ENCODE data around the gene RGPD8. TPM values are rescaled to one million over a fixed set of nuclear protein-coding genes. Genes with fewer than 3 reads are reported as not detected.

RGPD8 gene
- total and polyA plus RNA-seq, 4 donors: 1.5 to 20.6 (median 4.5) TPM

DNA sequence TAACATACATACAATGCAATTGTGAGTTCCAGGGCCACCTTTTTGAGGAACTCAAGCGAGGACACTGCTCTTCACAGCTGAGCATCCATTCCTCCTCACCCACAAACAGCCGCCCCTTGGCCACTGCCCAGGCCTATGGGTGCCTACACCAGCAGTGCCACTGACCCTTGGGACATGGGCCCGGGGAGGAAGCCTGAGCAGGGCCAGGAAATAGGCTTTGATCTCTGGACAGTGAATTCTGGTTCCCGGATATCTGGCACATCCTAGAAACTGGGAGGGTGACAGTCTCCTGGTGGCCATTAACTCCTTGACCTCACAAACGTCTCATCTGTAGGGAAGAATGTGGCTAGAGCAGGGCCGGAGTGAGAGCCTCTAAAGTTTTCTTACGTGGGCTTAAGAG is 43.0 kb upstream of the RGPD8 start:
- Histone ChIP-seq H3K9me3 (ENCODE audit: control insufficient read depth in 4 of 4, low read length in 3 of 4) (no peaks in the 10 kb centered on the region), H3K27ac (ENCODE audit: low read depth in 1 of 2, low read length in 2 of 2) (no peak overlapping the region), H3K4me3 (ENCODE audit: low read depth in 1 of 3, low read length in 3 of 3) (no peak overlapping the region), H3K4me1 (ENCODE audit: control insufficient read depth in 4 of 4, insufficient read depth in 4 of 4, low read length in 3 of 4) (peaks cover 0 to 11% (median 8%) of the 10 kb centered on the region in 4 donors), H3K36me3 (ENCODE audit: control insufficient read depth in 4 of 4, insufficient read depth in 3 of 4, low read depth in 1 of 4, low read length in 3 of 4) (no peaks in the 10 kb centered on the region), H3K9ac (ENCODE audit: low read depth in 1 of 2, low read length in 2 of 2) (no peak overlapping the region), H3K27me3 (ENCODE audit: control insufficient read depth in 4 of 4, insufficient read depth in 4 of 4, low read length in 3 of 4) (no peaks in the 10 kb centered on the region)
- WGBS: 67% methylated on average over 7 of the region's 7 CpGs
- no peak for TF ChIP-seq EGR1 (IDR thresholded peaks at IDR 0.05; ENCODE audit: low read depth in 2 of 2)
- no peak for DNase-seq (ENCODE audit: low spot score)

DNA sequence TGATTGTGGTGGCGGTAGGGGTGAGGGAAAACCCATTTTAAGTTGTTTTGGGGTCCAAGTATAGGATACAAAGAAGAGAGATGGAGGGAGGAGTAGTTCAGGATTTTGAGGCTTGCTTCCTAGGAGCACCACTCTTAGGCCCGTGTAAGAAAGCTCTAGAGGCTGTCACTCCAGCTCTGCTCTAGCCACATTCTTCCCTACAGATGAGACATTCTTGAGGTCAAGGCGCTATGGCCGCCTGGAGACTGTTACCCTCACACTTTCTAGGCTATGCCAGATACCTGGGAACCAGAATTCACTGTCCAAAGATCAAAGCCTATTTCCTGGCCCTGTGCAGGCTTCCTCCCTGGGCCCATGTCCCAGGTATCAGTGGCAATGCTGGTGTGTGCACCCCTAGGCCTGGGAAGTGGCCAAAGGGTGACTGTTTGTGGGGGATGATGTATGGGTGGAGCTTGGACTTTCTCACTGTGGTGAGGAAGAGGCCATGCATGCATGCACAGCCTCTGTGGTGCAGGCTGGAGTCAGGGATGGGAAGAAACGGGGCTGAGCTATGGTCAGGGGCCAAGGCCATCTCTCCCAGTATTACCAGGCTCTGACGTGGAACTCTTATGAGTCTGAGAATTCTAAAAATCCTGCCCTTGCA is 41.5 kb upstream of the RGPD8 start:
- H3K36me3 ChIP-seq (ENCODE audit: control insufficient read depth in 4 of 4, insufficient read depth in 3 of 4, low read depth in 1 of 4, low read length in 3 of 4): no peaks in the 10 kb centered on the region
- no peak overlapping the region for H3K4me3 ChIP-seq (ENCODE audit: low read depth in 1 of 3, low read length in 3 of 3)
- DNase-seq (ENCODE audit: low spot score): no peak
- 86% methylated on average over 6 of the region's 6 CpGs for WGBS
- H3K9ac ChIP-seq (ENCODE audit: low read depth in 1 of 2, low read length in 2 of 2): no peak overlapping the region
- no peak overlapping the region for H3K27ac ChIP-seq (ENCODE audit: low read depth in 1 of 2, low read length in 2 of 2)
- no peaks in the 10 kb centered on the region for H3K9me3 ChIP-seq (ENCODE audit: control insufficient read depth in 4 of 4, low read length in 3 of 4)
- H3K4me1 ChIP-seq (ENCODE audit: control insufficient read depth in 4 of 4, insufficient read depth in 4 of 4, low read length in 3 of 4): no peaks in the 10 kb centered on the region
- no peaks in the 10 kb centered on the region for H3K27me3 ChIP-seq (ENCODE audit: control insufficient read depth in 4 of 4, insufficient read depth in 4 of 4, low read length in 3 of 4)
- no peak for TF ChIP-seq FOXA1 (IDR thresholded peaks at IDR 0.05)
- TF ChIP-seq, protein P1, sequence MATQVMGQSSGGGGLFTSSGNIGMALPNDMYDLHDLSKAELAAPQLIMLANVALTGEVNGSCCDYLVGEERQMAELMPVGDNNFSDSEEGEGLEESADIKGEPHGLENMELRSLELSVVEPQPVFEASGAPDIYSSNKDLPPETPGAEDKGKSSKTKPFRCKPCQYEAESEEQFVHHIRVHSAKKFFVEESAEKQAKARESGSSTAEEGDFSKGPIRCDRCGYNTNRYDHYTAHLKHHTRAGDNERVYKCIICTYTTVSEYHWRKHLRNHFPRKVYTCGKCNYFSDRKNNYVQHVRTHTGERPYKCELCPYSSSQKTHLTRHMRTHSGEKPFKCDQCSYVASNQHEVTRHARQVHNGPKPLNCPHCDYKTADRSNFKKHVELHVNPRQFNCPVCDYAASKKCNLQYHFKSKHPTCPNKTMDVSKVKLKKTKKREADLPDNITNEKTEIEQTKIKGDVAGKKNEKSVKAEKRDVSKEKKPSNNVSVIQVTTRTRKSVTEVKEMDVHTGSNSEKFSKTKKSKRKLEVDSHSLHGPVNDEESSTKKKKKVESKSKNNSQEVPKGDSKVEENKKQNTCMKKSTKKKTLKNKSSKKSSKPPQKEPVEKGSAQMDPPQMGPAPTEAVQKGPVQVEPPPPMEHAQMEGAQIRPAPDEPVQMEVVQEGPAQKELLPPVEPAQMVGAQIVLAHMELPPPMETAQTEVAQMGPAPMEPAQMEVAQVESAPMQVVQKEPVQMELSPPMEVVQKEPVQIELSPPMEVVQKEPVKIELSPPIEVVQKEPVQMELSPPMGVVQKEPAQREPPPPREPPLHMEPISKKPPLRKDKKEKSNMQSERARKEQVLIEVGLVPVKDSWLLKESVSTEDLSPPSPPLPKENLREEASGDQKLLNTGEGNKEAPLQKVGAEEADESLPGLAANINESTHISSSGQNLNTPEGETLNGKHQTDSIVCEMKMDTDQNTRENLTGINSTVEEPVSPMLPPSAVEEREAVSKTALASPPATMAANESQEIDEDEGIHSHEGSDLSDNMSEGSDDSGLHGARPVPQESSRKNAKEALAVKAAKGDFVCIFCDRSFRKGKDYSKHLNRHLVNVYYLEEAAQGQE (IDR thresholded peaks at IDR 0.05): no peak
- no peak for TF ChIP-seq HNF4A (conservative IDR thresholded peaks at IDR 0.05)
- TF ChIP-seq RAD21 (IDR thresholded peaks at IDR 0.05): no peak
- TF ChIP-seq JUND (IDR thresholded peaks at IDR 0.05): no peak
- no peak for TF ChIP-seq RXRA (IDR thresholded peaks at IDR 0.05)

DNA sequence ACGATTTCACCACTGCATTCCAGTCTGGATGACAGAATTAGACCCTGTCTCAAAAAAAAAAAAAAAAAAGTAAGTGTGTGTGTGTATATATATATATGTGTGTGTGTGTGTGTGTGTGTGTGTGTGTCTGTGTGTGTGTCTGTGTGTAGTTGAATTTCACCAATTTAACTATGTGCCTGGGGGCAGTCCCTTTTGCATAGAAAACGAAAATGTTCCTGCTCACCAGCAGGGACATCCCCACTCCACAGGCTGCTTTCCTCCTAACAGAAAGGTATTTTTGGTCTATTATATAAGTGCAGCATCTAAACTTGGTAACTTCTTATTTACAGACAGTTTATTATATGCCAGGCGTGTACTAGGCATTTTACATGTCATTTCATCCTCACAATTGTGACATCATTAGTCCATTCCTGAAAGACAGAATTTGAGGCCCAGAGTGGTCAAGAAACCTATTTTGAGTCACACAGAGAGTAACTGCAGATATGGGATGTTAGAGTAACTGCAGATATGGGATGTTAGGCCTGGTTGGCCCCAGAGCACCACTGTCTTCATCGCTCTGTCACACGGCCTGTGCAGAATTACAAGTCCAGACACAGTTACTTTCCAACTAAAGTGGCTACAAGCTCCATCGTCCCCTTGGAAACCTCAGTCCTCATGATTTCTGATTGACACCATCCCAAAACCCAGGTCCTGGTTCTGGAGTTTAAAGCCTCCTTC is 39.3 kb upstream of the RGPD8 start:
- no peak for DNase-seq (ENCODE audit: low spot score)
- no peak overlapping the region for H3K4me3 ChIP-seq (ENCODE audit: low read depth in 1 of 3, low read length in 3 of 3)
- H3K27me3 ChIP-seq (ENCODE audit: control insufficient read depth in 4 of 4, insufficient read depth in 4 of 4, low read length in 3 of 4): no peaks in the 10 kb centered on the region
- no peak overlapping the region for H3K27ac ChIP-seq (ENCODE audit: low read depth in 1 of 2, low read length in 2 of 2)
- H3K9ac ChIP-seq (ENCODE audit: low read depth in 1 of 2, low read length in 2 of 2): no peak overlapping the region
- H3K36me3 ChIP-seq (ENCODE audit: control insufficient read depth in 4 of 4, insufficient read depth in 3 of 4, low read depth in 1 of 4, low read length in 3 of 4): no peaks in the 10 kb centered on the region
- no peaks in the 10 kb centered on the region for H3K4me1 ChIP-seq (ENCODE audit: control insufficient read depth in 4 of 4, insufficient read depth in 4 of 4, low read length in 3 of 4)
- 93% methylated on average over 6 of the region's 6 CpGs for WGBS
- no peak for TF ChIP-seq JUND (IDR thresholded peaks at IDR 0.05)
- no peaks in the 10 kb centered on the region for H3K9me3 ChIP-seq (ENCODE audit: control insufficient read depth in 4 of 4, low read length in 3 of 4)

DNA sequence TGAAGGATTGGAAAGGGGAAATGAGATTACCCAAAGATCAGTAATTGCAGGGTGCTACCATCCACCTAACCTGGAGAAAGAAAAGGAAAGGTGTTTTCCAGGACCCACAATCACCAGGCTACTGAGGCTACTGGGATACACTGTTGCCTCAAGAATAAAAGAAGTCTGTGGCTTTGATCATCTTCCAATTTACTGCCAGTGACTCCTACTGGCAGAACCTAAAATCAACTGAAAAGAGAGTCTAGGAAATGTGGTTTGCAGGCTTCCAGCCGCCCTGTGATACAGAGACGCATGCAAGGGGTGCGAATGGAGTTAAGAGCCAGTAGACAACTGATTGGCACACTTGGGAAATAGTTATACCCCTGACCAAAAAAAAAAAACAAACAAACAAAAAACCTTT is 31.9 kb upstream of the RGPD8 start:
- WGBS: 74% methylated on average over 3 of the region's 3 CpGs
- H3K9ac ChIP-seq (ENCODE audit: low read depth in 1 of 2, low read length in 2 of 2): no peak overlapping the region
- H3K9me3 ChIP-seq (ENCODE audit: control insufficient read depth in 4 of 4, low read length in 3 of 4): no peaks in the 10 kb centered on the region
- DNase-seq (ENCODE audit: low spot score): no peak
- no peak for TF ChIP-seq RXRA (IDR thresholded peaks at IDR 0.05)
- TF ChIP-seq, protein P2, sequence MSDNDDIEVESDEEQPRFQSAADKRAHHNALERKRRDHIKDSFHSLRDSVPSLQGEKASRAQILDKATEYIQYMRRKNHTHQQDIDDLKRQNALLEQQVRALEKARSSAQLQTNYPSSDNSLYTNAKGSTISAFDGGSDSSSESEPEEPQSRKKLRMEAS (IDR thresholded peaks at IDR 0.05): no peak
- TF ChIP-seq RAD21 (IDR thresholded peaks at IDR 0.05): peak in 1 of 2 donors; percentile 8
- TF ChIP-seq HNF4G (IDR thresholded peaks at IDR 0.05): no peak
- no peaks in the 10 kb centered on the region for H3K36me3 ChIP-seq (ENCODE audit: control insufficient read depth in 4 of 4, insufficient read depth in 3 of 4, low read depth in 1 of 4, low read length in 3 of 4)
- peaks cover 0 to 2% (median 0%) of the 10 kb centered on the region in 4 donors for H3K27me3 ChIP-seq (ENCODE audit: control insufficient read depth in 4 of 4, insufficient read depth in 4 of 4, low read length in 3 of 4)
- H3K4me3 ChIP-seq (ENCODE audit: low read depth in 1 of 3, low read length in 3 of 3): no peak overlapping the region
- no peaks in the 10 kb centered on the region for H3K4me1 ChIP-seq (ENCODE audit: control insufficient read depth in 4 of 4, insufficient read depth in 4 of 4, low read length in 3 of 4)
- no peak overlapping the region for H3K27ac ChIP-seq (ENCODE audit: low read depth in 1 of 2, low read length in 2 of 2)

All from liver (tissue), 9 donors.